Ishikawa (cell line): ENCODE data around the gene CMTM2.

Experiments
- CEBPB ChIP-seq: IDR thresholded peaks from 2 replicates; pipeline ENCODE4 v1.6.1; 2012
- CREB1 ChIP-seq: IDR thresholded peaks from 2 replicates; pipeline ENCODE4 v1.6.1; 2012; ENCODE audit warnings: low read depth
- EGR1 ChIP-seq: IDR thresholded peaks from 2 replicates; pipeline ENCODE4 v1.6.1; 2012
- EP300 ChIP-seq: IDR thresholded peaks from 2 replicates; pipeline ENCODE4 v1.6.1; 2012; ENCODE audit warnings: borderline replicate concordance
- FOXM1 ChIP-seq: IDR thresholded peaks from 2 replicates; pipeline ENCODE4 v1.6.1; 2012; ENCODE audit warnings: low read depth, borderline replicate concordance
- NFIC ChIP-seq: IDR thresholded peaks from 2 replicates; pipeline ENCODE4 v1.6.1; 2012
- RAD21 ChIP-seq: IDR thresholded peaks from 2 replicates; pipeline ENCODE4 v1.6.1; 2012; ENCODE audit warnings: low read depth
- TAF1 ChIP-seq: IDR thresholded peaks from 2 replicates; pipeline ENCODE4 v1.6.1; 2012; ENCODE audit warnings: low read depth, mild to moderate bottlenecking
- TCF12 ChIP-seq: IDR thresholded peaks from 2 replicates; pipeline ENCODE4 v1.6.1; 2012; ENCODE audit warnings: low read depth
- TEAD4 ChIP-seq: IDR thresholded peaks from 2 replicates; pipeline ENCODE4 v1.6.1; 2012
- YY1 ChIP-seq: IDR thresholded peaks from 2 replicates; pipeline ENCODE4 v1.6.1; 2012; ENCODE audit warnings: low read depth
- ZBTB7A ChIP-seq: IDR thresholded peaks from 2 replicates; pipeline ENCODE4 v1.6.1; 2012; ENCODE audit warnings: low read depth
- TF ChIP-seq, protein P1 (sequence below): IDR thresholded peaks from 2 replicates; pipeline ENCODE4 v1.6.1; 2012
- TF ChIP-seq, protein P2 (sequence below): IDR thresholded peaks from 2 replicates; pipeline ENCODE4 v1.6.1; 2012
- TF ChIP-seq, protein P3 (sequence below): IDR thresholded peaks from 2 replicates; pipeline ENCODE4 v1.6.1; 2012; ENCODE audit warnings: low read depth, mild to moderate bottlenecking

The CMTM2 gene

DNA sequence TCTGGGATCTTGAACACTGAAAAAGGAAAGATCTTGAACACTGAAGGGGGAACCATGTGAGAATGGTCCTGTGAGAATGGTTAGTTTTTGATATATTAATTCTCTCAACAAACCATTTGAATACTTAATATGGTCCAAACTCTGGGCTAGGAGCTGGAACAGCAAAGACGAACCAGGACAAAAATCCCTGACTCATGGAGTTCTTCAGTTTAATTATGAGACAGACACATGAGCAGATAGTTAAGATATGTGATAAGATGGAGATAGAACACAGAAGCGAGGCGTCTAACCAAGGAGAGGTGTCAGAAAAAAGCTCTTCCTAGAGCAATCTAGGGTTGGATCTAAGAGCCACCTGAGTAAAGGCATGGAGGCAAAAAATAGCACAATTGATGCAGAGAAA, 25.2 kb upstream of the CMTM2 start:
- TF ChIP-seq CREB1, result no peak
- TF ChIP-seq, protein P1, sequence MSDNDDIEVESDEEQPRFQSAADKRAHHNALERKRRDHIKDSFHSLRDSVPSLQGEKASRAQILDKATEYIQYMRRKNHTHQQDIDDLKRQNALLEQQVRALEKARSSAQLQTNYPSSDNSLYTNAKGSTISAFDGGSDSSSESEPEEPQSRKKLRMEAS, result no peak
- TF ChIP-seq, protein P2, sequence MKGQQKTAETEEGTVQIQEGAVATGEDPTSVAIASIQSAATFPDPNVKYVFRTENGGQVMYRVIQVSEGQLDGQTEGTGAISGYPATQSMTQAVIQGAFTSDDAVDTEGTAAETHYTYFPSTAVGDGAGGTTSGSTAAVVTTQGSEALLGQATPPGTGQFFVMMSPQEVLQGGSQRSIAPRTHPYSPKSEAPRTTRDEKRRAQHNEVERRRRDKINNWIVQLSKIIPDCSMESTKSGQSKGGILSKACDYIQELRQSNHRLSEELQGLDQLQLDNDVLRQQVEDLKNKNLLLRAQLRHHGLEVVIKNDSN, result no peak
- TF ChIP-seq, protein P3, sequence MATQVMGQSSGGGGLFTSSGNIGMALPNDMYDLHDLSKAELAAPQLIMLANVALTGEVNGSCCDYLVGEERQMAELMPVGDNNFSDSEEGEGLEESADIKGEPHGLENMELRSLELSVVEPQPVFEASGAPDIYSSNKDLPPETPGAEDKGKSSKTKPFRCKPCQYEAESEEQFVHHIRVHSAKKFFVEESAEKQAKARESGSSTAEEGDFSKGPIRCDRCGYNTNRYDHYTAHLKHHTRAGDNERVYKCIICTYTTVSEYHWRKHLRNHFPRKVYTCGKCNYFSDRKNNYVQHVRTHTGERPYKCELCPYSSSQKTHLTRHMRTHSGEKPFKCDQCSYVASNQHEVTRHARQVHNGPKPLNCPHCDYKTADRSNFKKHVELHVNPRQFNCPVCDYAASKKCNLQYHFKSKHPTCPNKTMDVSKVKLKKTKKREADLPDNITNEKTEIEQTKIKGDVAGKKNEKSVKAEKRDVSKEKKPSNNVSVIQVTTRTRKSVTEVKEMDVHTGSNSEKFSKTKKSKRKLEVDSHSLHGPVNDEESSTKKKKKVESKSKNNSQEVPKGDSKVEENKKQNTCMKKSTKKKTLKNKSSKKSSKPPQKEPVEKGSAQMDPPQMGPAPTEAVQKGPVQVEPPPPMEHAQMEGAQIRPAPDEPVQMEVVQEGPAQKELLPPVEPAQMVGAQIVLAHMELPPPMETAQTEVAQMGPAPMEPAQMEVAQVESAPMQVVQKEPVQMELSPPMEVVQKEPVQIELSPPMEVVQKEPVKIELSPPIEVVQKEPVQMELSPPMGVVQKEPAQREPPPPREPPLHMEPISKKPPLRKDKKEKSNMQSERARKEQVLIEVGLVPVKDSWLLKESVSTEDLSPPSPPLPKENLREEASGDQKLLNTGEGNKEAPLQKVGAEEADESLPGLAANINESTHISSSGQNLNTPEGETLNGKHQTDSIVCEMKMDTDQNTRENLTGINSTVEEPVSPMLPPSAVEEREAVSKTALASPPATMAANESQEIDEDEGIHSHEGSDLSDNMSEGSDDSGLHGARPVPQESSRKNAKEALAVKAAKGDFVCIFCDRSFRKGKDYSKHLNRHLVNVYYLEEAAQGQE, result no peak

DNA sequence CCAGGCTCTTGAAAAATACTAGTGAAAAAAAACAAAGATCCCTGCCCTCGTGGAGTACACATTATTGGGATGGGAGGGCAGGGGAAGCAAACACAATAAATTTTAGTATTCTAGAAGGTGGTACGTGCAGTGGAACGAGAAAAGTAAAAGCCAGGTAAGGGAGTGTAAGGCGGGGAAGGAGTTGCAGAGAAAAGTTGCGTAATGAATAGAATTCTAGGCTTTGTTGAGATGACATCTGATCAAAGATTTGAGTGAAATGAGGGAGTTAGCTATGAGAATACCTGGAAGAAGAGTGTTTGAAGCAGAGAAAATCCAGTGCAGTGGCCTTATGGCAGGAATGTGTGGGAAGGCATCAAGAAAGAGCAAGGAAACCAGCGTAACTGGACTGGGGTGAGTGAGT, 24.8 kb upstream of the CMTM2 start:
- TF ChIP-seq TCF12, result no peak
- no peak for TF ChIP-seq CREB1
- TF ChIP-seq TAF1, result no peak
- TF ChIP-seq, protein P2, result no peak
- no peak for TF ChIP-seq RAD21
- no peak for TF ChIP-seq NFIC
- TF ChIP-seq YY1, result no peak

DNA sequence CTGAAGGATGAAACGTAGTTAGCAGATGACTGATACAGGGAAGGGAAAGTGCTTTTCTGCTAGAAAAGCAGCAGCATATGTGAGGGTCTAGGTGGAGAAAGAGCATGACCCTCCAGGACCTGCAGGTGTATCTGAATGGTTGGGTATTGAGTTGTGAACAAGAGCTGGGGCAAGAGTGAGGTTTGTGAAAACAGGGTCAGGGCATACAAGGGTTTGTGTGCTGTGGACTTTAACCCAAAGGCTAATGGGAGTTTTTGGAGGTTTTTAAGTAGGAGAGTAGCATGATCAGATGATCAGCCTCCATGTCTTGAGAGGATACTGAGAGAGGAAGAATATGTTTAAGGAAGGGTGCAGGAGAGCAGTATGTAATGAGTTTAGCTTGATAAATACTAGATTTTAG, 19.2 kb upstream of the CMTM2 start:
- TF ChIP-seq TCF12 (no peak), EGR1 (no peak), RAD21 (no peak), TAF1 (no peak), CEBPB (no peak), TEAD4 (no peak)
- TF ChIP-seq, protein P1, result no peak
- TF ChIP-seq, protein P3, result no peak

DNA sequence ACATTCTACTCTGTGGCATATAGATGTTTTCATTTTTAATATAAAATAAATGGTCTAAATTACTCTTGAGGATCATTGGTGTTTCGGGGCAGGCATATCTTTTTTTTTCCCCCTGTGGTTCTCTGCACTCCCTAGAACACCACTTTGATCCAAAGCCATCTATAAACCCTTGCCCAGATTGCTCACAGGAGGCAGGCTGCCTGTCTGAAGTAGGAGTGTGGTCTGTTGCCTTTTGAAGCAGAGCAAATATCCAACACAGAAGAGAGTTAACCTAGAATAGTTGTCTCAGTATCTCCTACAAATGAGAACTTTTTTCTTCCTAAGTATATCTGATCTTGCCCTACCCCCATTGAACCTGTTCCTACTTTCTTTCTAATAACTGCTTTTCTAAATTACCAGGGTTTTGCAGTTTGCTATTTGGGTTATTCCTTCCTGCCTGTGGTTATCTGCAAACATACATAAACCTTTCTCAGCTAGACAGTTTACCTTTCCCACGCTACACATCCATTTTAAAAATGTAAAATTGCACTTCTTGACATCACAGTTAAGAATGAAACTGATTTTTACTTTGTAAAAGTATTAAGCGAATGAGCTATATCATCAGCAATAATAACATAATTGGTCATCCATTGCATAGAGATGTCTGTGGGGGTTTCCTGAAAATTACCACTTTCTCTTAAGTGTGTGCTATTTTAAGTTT, 17.7 kb upstream of the CMTM2 start:
- TF ChIP-seq, protein P2, result no peak
- TF ChIP-seq FOXM1 (no peak), RAD21 (no peak), TEAD4 (no peak)

DNA sequence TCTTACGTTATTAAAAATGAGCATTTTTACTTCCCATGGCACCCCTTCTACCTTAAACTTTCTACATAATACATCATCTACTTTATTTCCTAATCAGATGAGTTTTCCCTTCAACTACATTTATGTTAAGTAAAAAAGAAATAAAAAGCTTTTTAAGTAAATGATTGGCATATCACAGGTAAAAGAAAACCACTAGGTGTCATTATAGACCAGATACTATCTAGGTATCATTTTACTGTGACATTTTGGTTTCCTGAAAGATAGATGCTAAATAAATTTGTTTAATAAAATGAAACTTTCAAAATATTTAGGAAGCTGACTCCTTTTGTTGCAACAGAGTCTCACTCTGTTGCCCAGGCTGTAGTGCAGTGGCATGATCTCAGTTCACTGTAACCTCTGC, 16.9 kb upstream of the CMTM2 start:
- TF ChIP-seq FOXM1 (no peak), RAD21 (0 out of 2 replicates have a peak, but pooled peaks have one; percentile 9)

DNA sequence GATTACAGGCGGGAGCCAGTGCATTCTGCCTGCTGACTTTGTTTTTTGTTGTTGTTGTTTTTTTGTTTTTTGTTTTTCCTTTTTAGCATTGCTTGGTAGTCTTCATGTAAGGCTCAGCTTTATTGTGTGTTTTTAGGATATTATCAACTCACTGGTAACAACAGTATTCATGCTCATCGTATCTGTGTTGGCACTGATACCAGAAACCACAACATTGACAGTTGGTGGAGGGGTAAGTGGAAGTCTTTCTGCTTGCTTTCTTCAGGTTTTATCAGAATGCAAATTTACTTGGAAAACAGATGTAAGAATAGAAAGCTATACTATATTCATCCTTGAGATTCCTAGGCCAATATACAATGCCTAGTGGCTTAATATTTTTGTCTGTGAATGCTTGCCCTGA, 16.3 kb upstream of the CMTM2 start:
- TF ChIP-seq TEAD4 (no peak), TCF12 (no peak), YY1 (no peak), ZBTB7A (no peak), TAF1 (no peak), RAD21 (no peak), NFIC (no peak), EGR1 (no peak), EP300 (no peak), FOXM1 (no peak), CREB1 (no peak), CEBPB (no peak)
- TF ChIP-seq, protein P2, result no peak
- TF ChIP-seq, protein P1, result no peak
- TF ChIP-seq, protein P3, result no peak
